Sigmoid colon (tissue), 7 donors: ENCODE results near the gene EWSR1. TPM values are rescaled to one million over a fixed set of nuclear protein-coding genes. Genes with fewer than 3 reads are reported as not detected.

Source experiments
- DNase-seq: peaks from one replicate; pipeline ENCODE4 v3.0.0-alpha.2; 2019
- H3K27ac ChIP-seq, 4 donors: fragments of 200-600 bp; sonication (generic); one replicate each; pipeline ENCODE4 v1.5.1; 2016 to 2019; ENCODE audit warnings: mild to moderate bottlenecking in 1 of 4
- H3K27me3 ChIP-seq, 3 donors: fragments of 200-600 bp; sonication (generic); one replicate each; pipeline ENCODE4 v1.5.1; 2019; ENCODE audit warnings: mild to moderate bottlenecking in 1 of 3
- H3K36me3 ChIP-seq, 4 donors: fragments of 200-600 bp; sonication (generic); one replicate each; pipeline ENCODE4 v1.5.1; 2016 to 2019
- H3K4me1 ChIP-seq, 4 donors: fragments of 200-600 bp; sonication (generic); one replicate each; pipeline ENCODE4 v1.5.1; 2017 to 2019
- H3K4me3 ChIP-seq, 4 donors: fragments of 200-600 bp; sonication (generic); one replicate each; pipeline ENCODE4 v1.5.1; 2017 to 2019; ENCODE audit warnings: mild to moderate bottlenecking in 2 of 4, moderate library complexity in 1 of 4
- H3K9me3 ChIP-seq, 4 donors: fragments of 200-600 bp in 3 of 4; sonication (generic) in 3 of 4; one replicate each; pipeline versions ENCODE4 v1.5.1 to v1.6.1; 2013 to 2019
- CTCF ChIP-seq, 4 experiments: fragments of 450-650 bp in 3 of 4; fragments of 200-600 bp in 1 of 4; IDR thresholded peaks; one replicate each; pipeline ENCODE4 v1.5.1; 2016 to 2019; ENCODE audit warnings: antibody characterized with exemption in 4 of 4, mild to moderate bottlenecking in 3 of 4, moderate library complexity in 2 of 4
- EP300 ChIP-seq, 4 donors: sonication (generic); formaldehyde crosslinking; IDR thresholded peaks; one replicate each; pipeline ENCODE4 v1.6.1; 2017; ENCODE audit warnings: antibody characterized with exemption in 4 of 4
- POLR2A ChIP-seq, 2 donors: fragments of 450-650 bp; IDR thresholded peaks; one replicate each; pipeline ENCODE4 v1.6.1; 2016; ENCODE audit warnings: antibody characterized with exemption in 2 of 2, mild to moderate bottlenecking in 2 of 2, moderate library complexity in 2 of 2
- POLR2AphosphoS5 ChIP-seq, 4 donors: sonication (generic); formaldehyde crosslinking; IDR thresholded peaks; one replicate each; pipeline ENCODE4 v1.6.1; 2017; ENCODE audit warnings: antibody characterized with exemption in 4 of 4
- WGBS, 2 donors: extraction: QIAGEN DNeasy Blood & Tissue Kit; methylation state at CpG; one replicate each; pipeline ENCODE4 v1.1.7; 2013; 5-methylcytosine and 5-hydroxymethylcytosine counted together
- intact Hi-C: fragments of 100-400 bp; cut with DNase I; formaldehyde crosslinking; loops from one replicate; pipeline ENCODE4 v1.15.1; 2023
- polyA plus RNA-seq, 3 donors: library from polyadenylated mRNA; stranded (reverse); fragments of 200-250 nt; gene quantifications; one replicate each; pipeline ENCODE4 v1.2.3, GENCODE V29; 2013
- total RNA-seq, 4 donors: library from RNA; depleted of rRNA; stranded (reverse); fragments of >200 nt; gene quantifications; one replicate each; pipeline ENCODE4 v1.1.0, GENCODE V29; 2016
- donor health status: healthy with polysubstance abuse.
- donor health status: Bipolar disorder and iron deficiency.
- donor health status: healthy.

Gene EWSR1
- total and polyA plus RNA-seq, 7 donors = 81.4 to 233 (median 174) TPM

- Histone ChIP-seq H3K9me3 (no peaks in the 10 kb centered on the region), H3K36me3 (peaks cover 0 to 25% (median 7%) of the 10 kb centered on the region in 4 donors), H3K4me1 (peaks cover 0 to 4% (median 0%) of the 10 kb centered on the region in 4 donors), H3K4me3 (no peak overlapping the region), H3K27ac (no peak overlapping the region), H3K27me3 (no peaks in the 10 kb centered on the region)
- no peak for DNase-seq
- intact Hi-C loops = no loop called here
- TF ChIP-seq CTCF (IDR thresholded peaks at IDR 0.05) (no peak), EP300 (IDR thresholded peaks at IDR 0.05) (no peak), POLR2AphosphoS5 (IDR thresholded peaks at IDR 0.05) (no peak), POLR2A (IDR thresholded peaks at IDR 0.05) (no peak)
These were observed 55.6 kb downstream of the EWSR1 start for GRCh38 chr22:29323641-29324040.

DNA sequence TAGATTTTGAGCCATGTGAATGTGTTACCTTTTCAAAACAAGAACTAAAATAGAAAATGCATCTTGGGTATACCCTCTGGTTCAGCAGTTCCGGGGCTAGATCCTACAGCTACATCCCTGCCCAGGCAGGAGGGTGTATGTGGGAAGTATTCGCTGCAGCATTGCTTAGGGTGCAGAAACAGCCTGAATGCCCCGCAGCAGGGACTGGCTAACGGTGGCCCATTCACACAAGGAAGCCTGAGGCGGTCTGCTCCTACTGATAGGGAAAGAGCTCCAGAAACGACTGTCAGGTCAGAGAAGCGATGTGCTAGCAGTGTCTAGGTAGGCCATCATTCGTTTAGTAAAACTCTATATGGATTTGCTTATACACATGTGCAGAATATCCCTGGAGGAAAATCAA lies 57.3 kb downstream of the EWSR1 start:
- Histone ChIP-seq H3K27ac (no peak overlapping the region), H3K4me1 (peaks cover 0 to 5% (median 0%) of the 10 kb centered on the region in 4 donors), H3K36me3 (peaks cover 0 to 42% (median 15%) of the 10 kb centered on the region in 4 donors), H3K27me3 (no peaks in the 10 kb centered on the region), H3K9me3 (no peaks in the 10 kb centered on the region), H3K4me3 (no peak overlapping the region)
- intact Hi-C loops = no loop called here
- DNase-seq = no peak
- TF ChIP-seq POLR2AphosphoS5 (IDR thresholded peaks at IDR 0.05) (no peak), CTCF (IDR thresholded peaks at IDR 0.05) (no peak), POLR2A (IDR thresholded peaks at IDR 0.05) (no peak), EP300 (IDR thresholded peaks at IDR 0.05) (no peak)
- 83 to 87% methylated on average over 8 of the region's 8 CpGs for WGBS, 2 donors

DNA sequence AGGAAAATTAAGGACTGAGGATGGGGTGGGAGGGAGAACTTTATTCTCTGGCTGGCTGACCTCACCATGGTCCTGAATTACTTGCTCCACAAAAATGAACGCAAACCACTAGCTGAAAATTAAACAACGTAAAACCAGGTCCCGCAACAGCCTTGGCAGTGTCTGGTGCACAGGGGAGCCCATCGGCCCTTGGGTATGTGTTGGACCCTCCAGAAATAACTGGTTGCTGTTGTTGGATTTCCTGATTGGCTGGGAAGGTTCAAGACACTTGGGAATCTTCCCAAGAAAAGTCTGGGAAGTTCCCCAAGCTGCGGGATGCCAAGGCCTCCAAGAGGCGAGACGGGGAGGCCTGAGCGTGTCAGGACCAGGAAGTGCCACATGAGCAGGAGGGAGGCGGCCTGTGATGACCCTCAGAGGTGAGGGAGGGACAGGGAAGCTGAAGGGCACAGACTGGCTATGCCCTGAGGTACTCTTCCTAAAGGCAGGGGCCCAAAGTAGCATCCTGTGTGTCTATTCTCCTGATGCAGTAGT lies 57.8 kb downstream of the EWSR1 start:
- TF ChIP-seq CTCF (IDR thresholded peaks at IDR 0.05) = no peak
- no peak for TF ChIP-seq EP300 (IDR thresholded peaks at IDR 0.05)
- TF ChIP-seq POLR2A (IDR thresholded peaks at IDR 0.05) = no peak
- Histone ChIP-seq H3K4me3 (no peak overlapping the region), H3K27ac (no peak overlapping the region), H3K9me3 (no peaks in the 10 kb centered on the region), H3K36me3 (peaks cover 0 to 47% (median 15%) of the 10 kb centered on the region in 4 donors), H3K27me3 (no peaks in the 10 kb centered on the region), H3K4me1 (peaks cover 0 to 10% (median 0%) of the 10 kb centered on the region in 4 donors)
- intact Hi-C loops = no loop called here
- DNase-seq = no peak
- WGBS, 2 donors = 68 to 73% methylated on average over 9 of the region's 9 CpGs

DNA sequence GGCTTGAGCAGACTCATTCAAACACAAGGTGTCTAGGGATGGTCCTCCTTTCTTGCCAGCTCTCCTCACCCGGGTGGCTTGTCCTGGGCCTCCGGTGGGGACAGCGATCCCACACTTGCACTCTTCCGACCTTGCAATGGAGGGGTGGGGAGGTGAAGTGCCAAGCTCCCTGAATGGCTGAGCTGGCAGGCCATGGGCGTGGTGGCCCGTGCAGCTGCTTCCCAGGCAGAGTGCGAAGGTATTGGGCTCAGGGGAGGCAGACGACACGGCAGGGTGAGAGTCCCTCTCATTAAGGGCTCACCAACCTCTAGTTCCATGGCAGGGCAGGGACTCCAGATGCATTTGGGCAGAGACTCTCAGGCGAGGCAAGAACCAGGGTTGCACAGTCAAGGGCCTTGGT lies 58.4 kb downstream of the EWSR1 start:
- no peak for DNase-seq
- intact Hi-C loops = no loop called here
- no peak for TF ChIP-seq CTCF (IDR thresholded peaks at IDR 0.05)
- TF ChIP-seq POLR2AphosphoS5 (IDR thresholded peaks at IDR 0.05) = no peak
- TF ChIP-seq EP300 (IDR thresholded peaks at IDR 0.05) = no peak
- no peak for TF ChIP-seq POLR2A (IDR thresholded peaks at IDR 0.05)
- no peaks in the 10 kb centered on the region for H3K9me3 ChIP-seq
- WGBS, 2 donors = 76 to 90% methylated on average over 10 of the region's 10 CpGs
- H3K4me1 ChIP-seq = peaks cover 0 to 16% (median 0%) of the 10 kb centered on the region in 4 donors
- H3K36me3 ChIP-seq = peaks cover 0 to 53% (median 19%) of the 10 kb centered on the region in 4 donors
- H3K27me3 ChIP-seq = no peaks in the 10 kb centered on the region
- no peak overlapping the region for H3K27ac ChIP-seq
- no peak overlapping the region for H3K4me3 ChIP-seq
